Skeletal muscle satellite cell (primary cell): ENCODE measurements around the gene PARVG. TPM values are rescaled to one million over a fixed set of nuclear protein-coding genes. Genes with fewer than 3 reads are reported as not detected.

Source experiments
- H3K27me3 ChIP-seq: 2 replicates; pipeline ENCODE4 v1.7.0; 2013; ENCODE audit warnings: low read length; ENCODE audit not compliant: control insufficient read depth, insufficient read depth
- H3K36me3 ChIP-seq: 2 replicates; pipeline ENCODE4 v1.7.0; 2013; ENCODE audit warnings: mild to moderate bottlenecking, control low read depth, low read length; ENCODE audit not compliant: insufficient read depth
- H3K4me1 ChIP-seq: 2 replicates; pipeline ENCODE4 v1.7.0; 2013; ENCODE audit warnings: low read length; ENCODE audit not compliant: control insufficient read depth, insufficient read depth
- H3K4me2 ChIP-seq: 2 replicates; pipeline ENCODE4 v1.7.0; 2013; ENCODE audit warnings: mild to moderate bottlenecking, low read length
- H3K4me3 ChIP-seq: 2 replicates; pipeline ENCODE4 v1.7.0; 2013; ENCODE audit warnings: low read length
- H3K9ac ChIP-seq: 2 replicates; pipeline ENCODE4 v1.7.0; 2013; ENCODE audit warnings: mild to moderate bottlenecking, low read depth, low read length, moderate library complexity
- H3K9me3 ChIP-seq: replicated peaks from 2 replicates; pipeline ENCODE4 v1.7.0; 2013; ENCODE audit warnings: mild to moderate bottlenecking, control low read depth, low read length
- total RNA-seq: library from RNA; depleted of rRNA; stranded (reverse); fragments of >200 nt; gene quantifications from 2 replicates; pipeline ENCODE4 v1.2.3, GENCODE V29; 2012; rRNA removed

PARVG gene
- total RNA-seq, result not detected in 2 replicates

DNA sequence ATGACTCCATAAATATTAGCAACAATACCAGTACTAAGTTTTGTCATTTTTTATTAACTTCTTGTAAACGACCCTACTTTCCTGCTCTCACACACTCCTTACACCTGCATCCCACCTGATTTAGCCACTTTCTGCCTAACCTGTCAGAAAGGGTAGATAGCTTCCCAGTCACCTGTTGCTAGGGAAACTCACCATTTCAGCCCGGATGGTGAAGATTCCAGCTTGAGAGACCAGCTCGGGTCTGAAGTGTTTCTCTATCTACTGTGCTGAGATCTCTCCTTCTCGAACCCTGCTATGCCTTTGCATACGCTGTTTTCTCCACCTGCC, at the start of gene PARVG:
Gene PARVG, plus strand, starts transcription at position 220 of the 327 bp plus-strand sequence. CDS start 2,405 bp downstream, outside the sequence.
- Histone ChIP-seq H3K27me3 (peaks cover 45% of the 10 kb centered on the region), H3K9me3 (no peaks in the 10 kb centered on the region), H3K4me2 (no peak within 1 kb of the TSS), H3K9ac (no peak within 1 kb of the TSS), H3K4me3 (no peak within 1 kb of the TSS), H3K36me3 (no peaks in the 10 kb centered on the region), H3K4me1 (no peaks in the 10 kb centered on the region)

GRCh38 chr22:44131412-44131811, 49.3 kb upstream of the PARVG start:
- Histone ChIP-seq H3K27me3 (no peaks in the 10 kb centered on the region), H3K9me3 (no peaks in the 10 kb centered on the region), H3K4me2 (no peak overlapping the region), H3K4me3 (no peak overlapping the region), H3K9ac (no peak overlapping the region), H3K36me3 (peaks cover 28% of the 10 kb centered on the region), H3K4me1 (peaks cover 25% of the 10 kb centered on the region)

- no peak overlapping the region for H3K4me3 ChIP-seq
- peaks cover 35% of the 10 kb centered on the region for H3K36me3 ChIP-seq
- no peak overlapping the region for H3K9ac ChIP-seq
- H3K4me1 ChIP-seq, result peaks cover 25% of the 10 kb centered on the region
- H3K27me3 ChIP-seq, result no peaks in the 10 kb centered on the region
- H3K4me2 ChIP-seq, result no peak overlapping the region
- H3K9me3 ChIP-seq, result peaks cover 2% of the 10 kb centered on the region
These were observed 48.6 kb upstream of the PARVG start for GRCh38 chr22:44131989-44132685.

DNA sequence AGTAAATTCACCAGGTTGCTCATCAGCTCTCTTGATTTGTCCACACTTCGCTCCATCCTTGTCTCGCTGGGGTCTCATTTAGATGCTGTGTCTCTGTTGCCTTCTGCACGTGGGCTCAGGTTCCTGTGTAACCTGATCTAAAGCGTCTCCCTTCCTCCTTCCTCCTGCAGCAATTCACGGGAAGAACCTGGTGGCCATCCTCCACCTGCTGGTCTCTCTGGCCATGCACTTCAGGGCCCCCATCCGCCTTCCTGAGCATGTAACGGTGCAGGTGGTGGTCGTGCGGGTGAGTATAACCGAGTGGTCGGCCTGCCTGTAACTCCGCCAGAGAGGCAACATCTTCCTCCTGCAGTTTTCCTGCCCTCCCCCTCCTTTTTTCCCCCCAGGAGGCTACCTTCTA, 48.0 kb upstream of the PARVG start:
- Histone ChIP-seq H3K9ac (no peak overlapping the region), H3K4me1 (peaks cover 25% of the 10 kb centered on the region), H3K27me3 (no peaks in the 10 kb centered on the region), H3K9me3 (peaks cover 8% of the 10 kb centered on the region), H3K4me3 (no peak overlapping the region), H3K4me2 (no peak overlapping the region), H3K36me3 (peaks cover 41% of the 10 kb centered on the region)

- H3K4me2 ChIP-seq, result no peak overlapping the region
- H3K27me3 ChIP-seq, result no peaks in the 10 kb centered on the region
- H3K4me1 ChIP-seq, result peaks cover 25% of the 10 kb centered on the region
- peaks cover 44% of the 10 kb centered on the region for H3K36me3 ChIP-seq
- peaks cover 12% of the 10 kb centered on the region for H3K9me3 ChIP-seq
- H3K9ac ChIP-seq, result no peak overlapping the region
- H3K4me3 ChIP-seq, result no peak overlapping the region
These were observed 47.6 kb upstream of the PARVG start for GRCh38 chr22:44133161-44133560.

DNA sequence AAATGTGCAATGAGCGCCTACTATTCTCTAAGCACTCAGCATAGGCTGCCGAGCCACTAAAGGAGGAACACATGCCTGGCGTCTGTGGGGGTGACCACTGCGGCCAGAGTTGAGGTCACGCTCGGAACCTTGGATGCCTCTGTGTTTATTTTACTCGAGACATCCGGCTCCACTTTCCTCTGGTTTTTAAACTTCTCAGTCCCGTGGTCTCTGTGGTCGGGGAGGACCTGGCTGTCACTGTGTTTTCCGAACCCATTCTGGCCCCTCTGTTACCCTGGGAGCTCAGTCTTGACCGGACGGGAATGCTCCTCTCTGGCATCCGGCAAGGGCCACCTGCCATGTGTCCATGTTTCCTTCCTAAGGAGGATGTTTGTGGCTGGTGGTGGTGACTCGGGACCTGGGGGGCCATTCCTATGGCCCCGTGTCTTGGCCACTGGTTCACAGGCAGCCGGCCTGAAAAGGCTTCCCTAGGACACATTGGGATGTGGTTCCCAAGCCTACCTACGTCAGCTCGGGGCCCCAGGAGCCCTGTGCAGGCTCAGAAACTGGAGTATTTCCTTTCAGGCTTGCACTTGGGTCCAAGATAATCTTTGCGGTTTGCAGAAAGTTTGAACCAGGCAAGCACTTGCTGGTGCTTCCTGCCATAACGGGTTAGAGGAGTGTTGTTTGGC, 46.7 kb upstream of the PARVG start:
- H3K36me3 ChIP-seq, result peaks cover 44% of the 10 kb centered on the region
- no peak overlapping the region for H3K9ac ChIP-seq
- H3K27me3 ChIP-seq, result no peaks in the 10 kb centered on the region
- H3K9me3 ChIP-seq, result peaks cover 12% of the 10 kb centered on the region
- H3K4me1 ChIP-seq, result peaks cover 25% of the 10 kb centered on the region
- no peak overlapping the region for H3K4me3 ChIP-seq
- no peak overlapping the region for H3K4me2 ChIP-seq

DNA sequence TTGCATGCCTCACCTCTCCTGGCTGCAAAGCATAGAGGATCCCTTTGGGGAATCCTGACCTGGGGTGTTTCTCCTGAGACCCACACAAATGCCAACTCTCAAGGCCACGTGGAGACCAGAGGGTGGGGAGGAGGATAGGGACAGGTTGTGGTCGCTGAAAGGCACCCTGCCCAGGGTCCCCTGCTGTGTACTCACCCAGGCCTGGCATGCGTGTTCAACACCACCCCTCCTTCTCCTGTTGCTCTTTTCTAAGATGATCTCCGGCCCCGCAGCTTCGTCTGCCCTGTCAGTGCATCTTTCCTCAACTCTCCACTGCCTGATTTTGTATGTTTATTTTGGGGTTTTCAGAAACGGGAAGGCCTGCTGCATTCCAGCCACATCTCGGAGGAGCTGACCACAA, 44.6 kb upstream of the PARVG start:
- no peaks in the 10 kb centered on the region for H3K27me3 ChIP-seq
- peaks cover 21% of the 10 kb centered on the region for H3K4me1 ChIP-seq
- no peak overlapping the region for H3K9ac ChIP-seq
- no peak overlapping the region for H3K4me3 ChIP-seq
- no peak overlapping the region for H3K4me2 ChIP-seq
- H3K9me3 ChIP-seq, result peaks cover 12% of the 10 kb centered on the region
- H3K36me3 ChIP-seq, result peaks cover 45% of the 10 kb centered on the region

- H3K9ac ChIP-seq, result no peak overlapping the region
- H3K9me3 ChIP-seq, result peaks cover 12% of the 10 kb centered on the region
- H3K36me3 ChIP-seq, result peaks cover 49% of the 10 kb centered on the region
- H3K4me1 ChIP-seq, result peaks cover 21% of the 10 kb centered on the region
- no peak overlapping the region for H3K4me2 ChIP-seq
- H3K27me3 ChIP-seq, result no peaks in the 10 kb centered on the region
- H3K4me3 ChIP-seq, result no peak overlapping the region
These were observed 43.9 kb upstream of the PARVG start for GRCh38 chr22:44136786-44137185.

GRCh38 chr22:44137415-44137814, 43.3 kb upstream of the PARVG start:
- H3K36me3 ChIP-seq, result peaks cover 45% of the 10 kb centered on the region
- peaks cover 18% of the 10 kb centered on the region for H3K4me1 ChIP-seq

GRCh38 chr22:44139773-44140172, 41.0 kb upstream of the PARVG start:
- peaks cover 41% of the 10 kb centered on the region for H3K36me3 ChIP-seq

More at GRCh38 chr22:44137415-44137814, 43.3 kb upstream of the PARVG start:
- Histone ChIP-seq H3K4me2 (no peak overlapping the region), H3K9me3 (peaks cover 12% of the 10 kb centered on the region), H3K4me3 (no peak overlapping the region), H3K9ac (no peak overlapping the region), H3K27me3 (no peaks in the 10 kb centered on the region)

DNA sequence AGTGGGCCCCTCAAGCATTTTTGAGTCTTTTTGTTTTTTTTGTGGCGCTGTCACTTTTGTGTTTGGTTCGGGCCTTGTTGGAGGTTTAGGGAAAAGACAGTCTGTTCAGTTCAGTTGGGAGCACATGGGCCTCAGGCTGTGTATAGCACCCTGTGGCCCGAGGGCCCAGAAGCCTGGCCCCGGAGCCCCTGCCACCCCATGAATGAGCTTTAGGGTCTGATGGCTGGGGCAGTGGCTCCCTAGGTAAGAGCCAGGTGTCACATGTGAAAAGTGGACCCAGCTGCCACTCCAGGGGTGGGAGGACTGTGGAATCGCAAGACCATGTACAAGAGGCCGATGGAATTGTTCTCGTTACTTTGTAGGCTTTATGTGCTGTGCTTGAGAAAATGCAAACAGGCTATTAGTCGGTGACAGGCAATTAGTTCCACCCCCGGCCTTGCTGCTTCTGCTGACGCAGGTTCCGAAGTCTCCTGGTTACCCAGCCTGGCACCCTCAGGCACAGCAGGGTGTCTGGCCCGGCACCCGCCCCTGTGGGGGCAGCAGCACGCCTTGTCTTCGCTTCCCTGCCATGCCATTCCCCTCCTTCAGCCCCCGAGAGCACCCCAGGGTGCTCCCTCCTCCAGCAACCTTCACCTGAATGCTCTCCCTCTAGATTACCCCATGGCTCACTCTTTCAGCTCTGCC, 38.2 kb upstream of the PARVG start:
- peaks cover 14% of the 10 kb centered on the region for H3K36me3 ChIP-seq
- H3K9ac ChIP-seq, result no peak overlapping the region
- no peaks in the 10 kb centered on the region for H3K4me1 ChIP-seq
- H3K9me3 ChIP-seq, result peaks cover 5% of the 10 kb centered on the region
- H3K4me3 ChIP-seq, result no peak overlapping the region
- no peak overlapping the region for H3K4me2 ChIP-seq
- no peaks in the 10 kb centered on the region for H3K27me3 ChIP-seq

More at GRCh38 chr22:44139773-44140172, 41.0 kb upstream of the PARVG start:
- Histone ChIP-seq H3K4me1 (no peaks in the 10 kb centered on the region), H3K9me3 (peaks cover 12% of the 10 kb centered on the region), H3K4me3 (no peak overlapping the region), H3K9ac (no peak overlapping the region), H3K27me3 (no peaks in the 10 kb centered on the region), H3K4me2 (no peak overlapping the region)
